H1 (cell line): Measurements from ENCODE around the gene COL2A1. TPM values are rescaled to one million over a fixed set of nuclear protein-coding genes. Genes with fewer than 3 reads are reported as not detected.

Source experiments
- CTCF ChIA-PET: fragments of 300-600 bp; sonication (Branson Sonifier 250); formaldehyde crosslinking; loops from one replicate; lab custom pipeline; 2021; ENCODE audit not compliant: partially characterized antibody; lab: Charles Lee
- POLR2A ChIA-PET: fragments of 300-600 bp; sonication (Branson Sonifier 250); formaldehyde crosslinking; loops from one replicate; lab custom pipeline; 2021; ENCODE audit warnings: inconsistent platforms; ENCODE audit not compliant: partially characterized antibody; lab: Charles Lee
- DNase-seq, 2 experiments: peaks; one replicate each; pipeline versions ENCODE4 v3.0.0 to v3.0.0-alpha.2; 2010 to 2022; ENCODE audit warnings: low spot score in 2 of 2, low read depth in 1 of 2, mixed read lengths in 1 of 2
- FAIRE-seq: peaks from 2 replicates; lab custom pipeline; 2011; peaks lifted over from hg19 to GRCh38; lab: Jason Lieb, UNC
- H2AFZ ChIP-seq: 2 replicates; pipeline ENCODE4 v1.8.1; 2012; ENCODE audit warnings: low read length, inconsistent platforms
- H2AK5ac ChIP-seq: 2 replicates; pipeline ENCODE4 v1.6.1; 2013; ENCODE audit warnings: low read depth, low read length
- H2BK120ac ChIP-seq: replicated peaks from 2 replicates; pipeline ENCODE3; 2013; ENCODE audit warnings: low read depth, low read length, inconsistent platforms
- H2BK12ac ChIP-seq: 2 replicates; pipeline ENCODE4 v1.6.1; 2013; ENCODE audit warnings: low read depth, low read length
- H2BK15ac ChIP-seq: 2 replicates; pipeline ENCODE4 v1.6.1; 2013; ENCODE audit warnings: low read length
- H2BK20ac ChIP-seq: 2 replicates; pipeline ENCODE4 v1.6.1; 2013; ENCODE audit warnings: low read length
- H2BK5ac ChIP-seq: 2 replicates; pipeline ENCODE4 v1.6.1; 2013; ENCODE audit warnings: low read depth, low read length
- H3K14ac ChIP-seq: 2 replicates; pipeline ENCODE4 v1.6.1; 2013; ENCODE audit warnings: inconsistent platforms; ENCODE audit not compliant: insufficient read length
- H3K18ac ChIP-seq: 2 replicates; pipeline ENCODE4 v1.6.1; 2013; ENCODE audit warnings: low read length; ENCODE audit errors: extremely low read depth
- H3K23ac ChIP-seq: 2 replicates; pipeline ENCODE4 v1.6.1; 2013; ENCODE audit warnings: inconsistent platforms; ENCODE audit not compliant: insufficient read length
- H3K23me2 ChIP-seq: 2 replicates; pipeline ENCODE4 v1.6.1; 2013; ENCODE audit warnings: low read depth, low read length
- H3K27ac ChIP-seq: 2 replicates; pipeline ENCODE4 v1.6.1; 2011; ENCODE audit warnings: low read depth, low read length, inconsistent platforms
- H3K27me3 ChIP-seq, 4 experiments: replicated peaks in 1 of 4; 1 replicate in 1 of 4; 2 replicates in 3 of 4; pipeline versions ENCODE4 v1.6.1 to v1.8.1; 2011 to 2013; ENCODE audit warnings: low read length in 3 of 4, mild to moderate bottlenecking in 3 of 4, inconsistent platforms in 2 of 4, mixed read lengths in 2 of 4, moderate library complexity in 1 of 4; ENCODE audit not compliant: control insufficient read depth in 3 of 4, insufficient read depth in 3 of 4; ENCODE audit errors: extremely low read depth in 1 of 4
- H3K36me3 ChIP-seq, 4 experiments: 2 replicates each; pipeline versions ENCODE4 v1.6.1 to v1.8.1; 2011 to 2013; ENCODE audit warnings: mild to moderate bottlenecking in 4 of 4, low read length in 3 of 4, moderate library complexity in 2 of 4, control low read depth in 1 of 4, inconsistent platforms in 1 of 4; ENCODE audit not compliant: insufficient read depth in 4 of 4, control insufficient read depth in 2 of 4
- H3K4ac ChIP-seq: replicated peaks from 2 replicates; pipeline ENCODE3; 2013; ENCODE audit warnings: low read length, low read depth, mixed read lengths, inconsistent platforms; ENCODE audit not compliant: insufficient read length
- H3K4me1 ChIP-seq, 4 experiments: replicated peaks in 1 of 4; 1 replicate in 1 of 4; 2 replicates in 3 of 4; pipeline versions ENCODE4 v1.6.1 to v1.8.1; 2011 to 2013; ENCODE audit warnings: low read length in 3 of 4, inconsistent platforms in 2 of 4, mixed read lengths in 1 of 4; ENCODE audit not compliant: insufficient read depth in 4 of 4, control insufficient read depth in 3 of 4
- H3K4me2 ChIP-seq, 2 experiments: 2 replicates each; pipeline versions ENCODE4 v1.6.1 to v1.8.1; 2011 to 2013; ENCODE audit warnings: low read depth in 2 of 2, low read length in 2 of 2, control low read depth in 1 of 2, inconsistent platforms in 1 of 2, mild to moderate bottlenecking in 1 of 2; ENCODE audit not compliant: insufficient read depth in 1 of 2
- H3K4me3 ChIP-seq, 4 experiments: fragments of 200-600, 300-600 bp in 1 of 4; sonication (generic), shearing (Covaris generic), sonication (Bioruptor Twin) in 1 of 4; 2 replicates each; pipeline versions ENCODE4 v1.5.1 to v1.8.1; 2011 to 2016; ENCODE audit warnings: low read length in 4 of 4, low read depth in 3 of 4, control low read depth in 2 of 4, inconsistent platforms in 2 of 4, mild to moderate bottlenecking in 2 of 4, mixed read lengths in 1 of 4, moderate library complexity in 1 of 4; ENCODE audit not compliant: insufficient read depth in 2 of 4; ENCODE audit errors: extremely low read depth in 1 of 4
- H3K56ac ChIP-seq: replicated peaks from 2 replicates; pipeline ENCODE3; 2013; ENCODE audit warnings: low read depth, mild to moderate bottlenecking, mixed read lengths, low read length, inconsistent platforms; ENCODE audit not compliant: insufficient read length
- H3K79me1 ChIP-seq: 2 replicates; pipeline ENCODE4 v1.6.1; 2013; ENCODE audit warnings: low read depth, low read length, control low read depth
- H3K79me2 ChIP-seq, 2 experiments: 2 replicates each; pipeline versions ENCODE4 v1.6.1 to v1.8.1; 2012 to 2013; ENCODE audit warnings: low read length in 2 of 2, mild to moderate bottlenecking in 2 of 2, inconsistent platforms in 1 of 2; ENCODE audit not compliant: insufficient read depth in 2 of 2, control insufficient read depth in 1 of 2
- H3K9ac ChIP-seq, 4 experiments: replicated peaks in 1 of 4; 1 replicate in 1 of 4; 2 replicates in 3 of 4; pipeline versions ENCODE4 v1.6.1 to v1.8.1; 2011 to 2013; ENCODE audit warnings: low read depth in 3 of 4, low read length in 3 of 4, control low read depth in 2 of 4, mild to moderate bottlenecking in 2 of 4, moderate library complexity in 2 of 4, inconsistent platforms in 1 of 4; ENCODE audit errors: extremely low read depth in 1 of 4
- H3K9me3 ChIP-seq, 2 experiments: 2 replicates each; pipeline versions ENCODE4 v1.6.1 to v1.8.1; 2012 to 2013; ENCODE audit warnings: mild to moderate bottlenecking in 2 of 2, moderate library complexity in 2 of 2, control low read depth in 1 of 2, inconsistent platforms in 1 of 2, low read depth in 1 of 2, low read length in 1 of 2, mixed read lengths in 1 of 2; ENCODE audit not compliant: insufficient read depth in 2 of 2
- H4K20me1 ChIP-seq, 2 experiments: replicated peaks in 1 of 2; 2 replicates each; pipeline versions ENCODE3 to v1.8.1; 2011 to 2013; ENCODE audit warnings: inconsistent platforms in 2 of 2, low read length in 2 of 2, mild to moderate bottlenecking in 1 of 2; ENCODE audit not compliant: insufficient read depth in 2 of 2, control insufficient read depth in 1 of 2
- H4K5ac ChIP-seq: 2 replicates; pipeline ENCODE4 v1.6.1; 2013; ENCODE audit warnings: low read length, low read depth, mixed read lengths, inconsistent platforms; ENCODE audit not compliant: insufficient read length
- H4K8ac ChIP-seq: 2 replicates; pipeline ENCODE4 v1.8.0; 2013; ENCODE audit warnings: mild to moderate bottlenecking, moderate library complexity, low read length, inconsistent platforms; ENCODE audit not compliant: insufficient read depth; ENCODE audit errors: extremely low read depth
- H4K91ac ChIP-seq: replicated peaks from 2 replicates; pipeline ENCODE3; 2013; ENCODE audit warnings: low read length, mixed read lengths, inconsistent platforms; ENCODE audit not compliant: insufficient read length
- SP2 ChIP-seq: IDR thresholded peaks from 2 replicates; pipeline ENCODE4 v1.6.1; 2012; ENCODE audit warnings: mild to moderate bottlenecking, low read length, inconsistent platforms
- WGBS, 2 experiments: shearing (Covaris generic) in 1 of 2; methylation state at CpG; one replicate each; pipeline versions ENCODE4 v1.1.6 to v1.1.7; 2013 to 2015; ENCODE audit warnings: low lambda C conversion rate in 2 of 2, mixed read lengths in 2 of 2, inconsistent platforms in 1 of 2, low coverage in 1 of 2, missing lambda C conversion rate in 1 of 2; ENCODE audit not compliant: insufficient replicate concordance in 2 of 2, insufficient coverage in 1 of 2, insufficient read length in 1 of 2; ENCODE audit errors: extremely low coverage in 1 of 2, missing lambda C conversion rate in 1 of 2; 5-methylcytosine and 5-hydroxymethylcytosine counted together
- polyA plus RNA-seq, 7 experiments: library from polyadenylated mRNA; depleted of rRNA in 3 of 7; stranded (reverse) in 5 of 7; unstranded in 2 of 7; fragments of >200 nt in 5 of 7; fragments of 200-250 nt in 2 of 7; gene quantifications; 1 replicate in 5 of 7; 2 replicates in 1 of 7; 4 replicates in 1 of 7; pipeline versions ENCODE4 v1.2.1 to v1.2.3, GENCODE V29; 2011 to 2013; ENCODE audit warnings: missing spikeins in 2 of 7, mixed read lengths in 2 of 7
- total RNA-seq: library from RNA; stranded (reverse); fragmentation: NEBNext Ultra II Directional; extraction: Animal tissue kit (Norgen Biotek cat#: 25700); gene quantifications from 2 replicates; pipeline ENCODE4 v1.2.1, GENCODE V29; 2021
- TF ChIP-seq, protein P1 (sequence below): IDR thresholded peaks from 2 replicates; pipeline ENCODE4 v1.6.1; 2012; ENCODE audit warnings: inconsistent platforms

COL2A1 gene
- total and polyA plus RNA-seq, 2 of the 8 experiments (the other 6 are each of a cell fraction or from before 2014, with no cell fraction given), result 4.2 to 14.6 TPM

DNA sequence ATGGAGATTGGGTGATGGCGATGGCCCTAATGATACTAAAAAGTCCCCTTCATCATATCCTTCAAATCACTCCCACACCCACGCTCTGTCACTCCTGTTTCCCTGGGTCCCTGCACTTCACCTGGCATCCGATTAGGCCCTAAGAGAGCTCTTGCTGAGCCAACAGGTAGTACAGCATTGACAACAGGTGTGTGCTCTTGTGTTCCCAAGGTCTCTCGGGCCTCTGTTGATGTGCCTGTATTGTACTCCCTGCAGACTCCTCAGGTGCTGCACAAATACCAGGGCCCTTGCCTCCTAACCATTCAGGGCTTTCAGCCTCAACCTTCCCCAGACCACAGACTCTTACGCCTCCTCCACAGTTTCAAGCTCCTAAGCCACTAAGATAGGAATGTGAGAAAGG, 73.6 kb downstream of the COL2A1 start:
- no peak overlapping the region for H4K91ac ChIP-seq
- no peaks in the 10 kb centered on the region for H3K23me2 ChIP-seq
- H3K4ac ChIP-seq, result no peak overlapping the region
- no peaks in the 10 kb centered on the region for H3K36me3 ChIP-seq
- H2BK120ac ChIP-seq, result no peak overlapping the region
- H3K14ac ChIP-seq, result no peak overlapping the region
- DNase-seq (no peak), FAIRE-seq (no peak)
- no peak overlapping the region for H4K5ac ChIP-seq
- no peak for TF ChIP-seq SP2
- TF ChIP-seq, protein P1, sequence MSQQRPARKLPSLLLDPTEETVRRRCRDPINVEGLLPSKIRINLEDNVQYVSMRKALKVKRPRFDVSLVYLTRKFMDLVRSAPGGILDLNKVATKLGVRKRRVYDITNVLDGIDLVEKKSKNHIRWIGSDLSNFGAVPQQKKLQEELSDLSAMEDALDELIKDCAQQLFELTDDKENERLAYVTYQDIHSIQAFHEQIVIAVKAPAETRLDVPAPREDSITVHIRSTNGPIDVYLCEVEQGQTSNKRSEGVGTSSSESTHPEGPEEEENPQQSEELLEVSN, result no peak
- no peaks in the 10 kb centered on the region for H4K20me1 ChIP-seq
- no peaks in the 10 kb centered on the region for H3K79me1 ChIP-seq
- no peak overlapping the region for H3K4me3 ChIP-seq
- H3K23ac ChIP-seq, result no peak overlapping the region
- no peak overlapping the region for H3K18ac ChIP-seq
- H3K9me3 ChIP-seq, result no peaks in the 10 kb centered on the region
- no peak overlapping the region for H3K56ac ChIP-seq
- no peak overlapping the region for H3K9ac ChIP-seq
- H2BK12ac ChIP-seq, result no peak overlapping the region
- H3K4me2 ChIP-seq, result no peak overlapping the region
- H3K27me3 ChIP-seq, result peaks cover 2 to 7% (median 3%) of the 10 kb centered on the region in 4 experiments; a peak in 2 of 7 replicates
- no peak overlapping the region for H4K8ac ChIP-seq
- H2BK5ac ChIP-seq, result no peak overlapping the region
- H2AK5ac ChIP-seq, result no peak overlapping the region
- no peaks in the 10 kb centered on the region for H3K79me2 ChIP-seq
- H2BK20ac ChIP-seq, result no peak overlapping the region
- H3K4me1 ChIP-seq, result no peaks in the 10 kb centered on the region
- 87% methylated on average over 5 of the region's 5 CpGs; no CpG with 5 or more reads in 1 of the 2 experiments for WGBS, 2 experiments
- H3K27ac ChIP-seq, result no peak overlapping the region
- CTCF ChIA-PET, result interaction anchor here (0.6 to 1.8 kb wide), 10 partner anchors 9 to 112 kb away, joined by 3 to 7 read pairs (median 3); partner anchors contain the start of gene VDR
- no peak overlapping the region for H2BK15ac ChIP-seq
- POLR2A ChIA-PET, result no interaction called here
- no peak overlapping the region for H2AFZ ChIP-seq
